ENCODE measurements around the gene TACR1. TPM values are rescaled to one million over a fixed set of nuclear protein-coding genes. Genes with fewer than 3 reads are reported as not detected.

Gene TACR1
- total and polyA plus RNA-seq, 2 of the 13 experiments (the other 11 are each of a cell fraction or from before 2014, with no cell fraction given) = not detected

DNA sequence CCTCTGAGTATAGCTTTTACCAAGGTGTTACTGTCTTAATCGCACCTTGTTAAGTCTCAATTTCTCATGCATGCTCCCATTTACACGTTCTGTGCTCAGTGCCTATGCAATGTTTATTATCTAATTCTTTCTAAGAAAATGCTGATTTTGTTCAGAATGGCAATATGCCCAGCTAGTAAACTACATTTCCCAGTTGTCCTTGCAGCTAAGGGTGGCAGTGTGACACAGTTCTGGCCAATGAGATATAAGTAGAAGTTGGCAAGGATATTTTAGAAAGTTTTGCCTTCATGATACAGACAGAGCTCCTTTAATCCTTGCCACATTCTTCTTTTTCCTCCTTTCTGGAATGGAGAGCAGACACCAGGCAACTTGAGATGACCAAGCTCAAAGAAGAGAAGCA lies 195.5 kb downstream of the TACR1 start:
- no peak for DNase-seq (ENCODE audit: low spot score)
- ChIA-PET CTCF (ENCODE audit: low intra/inter-chr PET ratio, low total read pairs) (no interaction called here), POLR2A (no interaction called here)
- H3K4me2 ChIP-seq (ENCODE audit: low read depth, low read length) = no peak overlapping the region
- peaks cover 22% of the 10 kb centered on the region for H3K4me1 ChIP-seq (ENCODE audit: insufficient read depth, low read length)
- H4K20me1 ChIP-seq (ENCODE audit: insufficient read depth, low read length) = no peaks in the 10 kb centered on the region
- no peaks in the 10 kb centered on the region for H3K79me2 ChIP-seq (ENCODE audit: insufficient read depth, low read length)
- H3K9ac ChIP-seq (ENCODE audit: insufficient read depth, low read depth, low read length) = no peak overlapping the region
- no TSS peak for BruUV-seq (replicated peaks)
- peak; percentile 30 for ATAC-seq
- no peak overlapping the region for H3K4me3 ChIP-seq (replicated peaks in 1 of 3; ENCODE audit: insufficient read depth in 1 of 3, low read depth in 2 of 3, low read length in 3 of 3)
- peaks cover 0 to under 1% of the 10 kb centered on the region in 2 experiments; a peak in 1 of 5 replicates for H3K36me3 ChIP-seq (replicated peaks in 1 of 2; ENCODE audit: control insufficient read depth in 1 of 2, insufficient read depth in 2 of 2, low read length in 2 of 2)
- no peaks in the 10 kb centered on the region for H3K27me3 ChIP-seq (ENCODE audit: control insufficient read depth in 1 of 2, insufficient read depth in 2 of 2, low read length in 2 of 2)
- WGBS (ENCODE audit: low lambda C conversion rate) = 95% methylated on average over 2 of the region's 2 CpGs
- in situ Hi-C loops (cut with HindIII; ENCODE audit: extremely low pct_ligation_motif_present, low pct_unique_long_range_greater_than_20kb) = no loop called here
- intact Hi-C loops (cut with micrococcal nuclease; ENCODE audit: unreplicated experiment) = no loop called here
- H2AFZ ChIP-seq (ENCODE audit: low read length) = no peak overlapping the region
- no peaks in the 10 kb centered on the region for H3K9me3 ChIP-seq (ENCODE audit: low read length)
- H3K27ac ChIP-seq (ENCODE audit: extremely low read length, insufficient read depth, low read length) = no peak overlapping the region
- FAIRE-seq = peak; percentile 62
- TF ChIP-seq ZNF724P (CRISPR knock-in tag; IDR thresholded peaks at IDR 0.05; ENCODE audit: borderline replicate concordance) (no peak), JDP2 (CRISPR knock-in tag; IDR thresholded peaks at IDR 0.05; ENCODE audit: borderline replicate concordance) (no peak), ARNT (IDR thresholded peaks at IDR 0.05) (no peak), AKAP8 (CRISPR knock-in tag; IDR thresholded peaks at IDR 0.05) (no peak), NFYC (CRISPR knock-in tag; IDR thresholded peaks at IDR 0.05) (peak; percentile 60), ZSCAN12 (CRISPR knock-in tag; IDR thresholded peaks at IDR 0.05) (no peak), NFYB (CRISPR knock-in tag; IDR thresholded peaks at IDR 0.05) (peak; percentile 28; the same call in 1 of the 2 replicates), ZNF30 (CRISPR knock-in tag; IDR thresholded peaks at IDR 0.05) (no peak), ZNF713 (CRISPR knock-in tag; IDR thresholded peaks at IDR 0.05) (no peak), ERF (CRISPR knock-in tag; IDR thresholded peaks at IDR 0.05) (no peak), ZNF484 (CRISPR knock-in tag; IDR thresholded peaks at IDR 0.05; ENCODE audit: borderline replicate concordance, low read depth) (no peak), ZNF644 (CRISPR knock-in tag; IDR thresholded peaks at IDR 0.05; ENCODE audit: low read depth) (no peak), ZC3H13 (CRISPR knock-in tag; IDR thresholded peaks at IDR 0.05) (no peak), THAP11 (CRISPR knock-in tag; IDR thresholded peaks at IDR 0.05) (peak; percentile 93), ZNF224 (CRISPR knock-in tag; IDR thresholded peaks at IDR 0.05) (no peak), RORA (CRISPR knock-in tag; IDR thresholded peaks at IDR 0.05) (no peak), ZNF616 (CRISPR knock-in tag; IDR thresholded peaks at IDR 0.05; ENCODE audit: low read depth) (no peak), NFIB (CRISPR knock-in tag; IDR thresholded peaks at IDR 0.05; ENCODE audit: borderline replicate concordance) (no peak), AGO1 (IDR thresholded peaks at IDR 0.05; ENCODE audit: low read depth, low read length, poor library complexity, severe bottlenecking) (no peak), POLR2G (IDR thresholded peaks at IDR 0.05; ENCODE audit: low read depth, low read length) (no peak), TOPORS (CRISPR knock-in tag; IDR thresholded peaks at IDR 0.05) (0 out of 2 replicates have a peak, but pooled peaks have one; percentile 41), ZSCAN9 (CRISPR knock-in tag; IDR thresholded peaks at IDR 0.05; ENCODE audit: borderline replicate concordance) (no peak), SRY (CRISPR knock-in tag; IDR thresholded peaks at IDR 0.05) (no peak), KLF9 (CRISPR knock-in tag; IDR thresholded peaks at IDR 0.05; ENCODE audit: low read depth) (no peak)
- TF ChIP-seq, protein P1, sequence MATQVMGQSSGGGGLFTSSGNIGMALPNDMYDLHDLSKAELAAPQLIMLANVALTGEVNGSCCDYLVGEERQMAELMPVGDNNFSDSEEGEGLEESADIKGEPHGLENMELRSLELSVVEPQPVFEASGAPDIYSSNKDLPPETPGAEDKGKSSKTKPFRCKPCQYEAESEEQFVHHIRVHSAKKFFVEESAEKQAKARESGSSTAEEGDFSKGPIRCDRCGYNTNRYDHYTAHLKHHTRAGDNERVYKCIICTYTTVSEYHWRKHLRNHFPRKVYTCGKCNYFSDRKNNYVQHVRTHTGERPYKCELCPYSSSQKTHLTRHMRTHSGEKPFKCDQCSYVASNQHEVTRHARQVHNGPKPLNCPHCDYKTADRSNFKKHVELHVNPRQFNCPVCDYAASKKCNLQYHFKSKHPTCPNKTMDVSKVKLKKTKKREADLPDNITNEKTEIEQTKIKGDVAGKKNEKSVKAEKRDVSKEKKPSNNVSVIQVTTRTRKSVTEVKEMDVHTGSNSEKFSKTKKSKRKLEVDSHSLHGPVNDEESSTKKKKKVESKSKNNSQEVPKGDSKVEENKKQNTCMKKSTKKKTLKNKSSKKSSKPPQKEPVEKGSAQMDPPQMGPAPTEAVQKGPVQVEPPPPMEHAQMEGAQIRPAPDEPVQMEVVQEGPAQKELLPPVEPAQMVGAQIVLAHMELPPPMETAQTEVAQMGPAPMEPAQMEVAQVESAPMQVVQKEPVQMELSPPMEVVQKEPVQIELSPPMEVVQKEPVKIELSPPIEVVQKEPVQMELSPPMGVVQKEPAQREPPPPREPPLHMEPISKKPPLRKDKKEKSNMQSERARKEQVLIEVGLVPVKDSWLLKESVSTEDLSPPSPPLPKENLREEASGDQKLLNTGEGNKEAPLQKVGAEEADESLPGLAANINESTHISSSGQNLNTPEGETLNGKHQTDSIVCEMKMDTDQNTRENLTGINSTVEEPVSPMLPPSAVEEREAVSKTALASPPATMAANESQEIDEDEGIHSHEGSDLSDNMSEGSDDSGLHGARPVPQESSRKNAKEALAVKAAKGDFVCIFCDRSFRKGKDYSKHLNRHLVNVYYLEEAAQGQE (IDR thresholded peaks at IDR 0.05; ENCODE audit: borderline replicate concordance in 1 of 2, low read depth in 1 of 2, low read length in 2 of 2) = no peak
- TF ChIP-seq, protein P2, sequence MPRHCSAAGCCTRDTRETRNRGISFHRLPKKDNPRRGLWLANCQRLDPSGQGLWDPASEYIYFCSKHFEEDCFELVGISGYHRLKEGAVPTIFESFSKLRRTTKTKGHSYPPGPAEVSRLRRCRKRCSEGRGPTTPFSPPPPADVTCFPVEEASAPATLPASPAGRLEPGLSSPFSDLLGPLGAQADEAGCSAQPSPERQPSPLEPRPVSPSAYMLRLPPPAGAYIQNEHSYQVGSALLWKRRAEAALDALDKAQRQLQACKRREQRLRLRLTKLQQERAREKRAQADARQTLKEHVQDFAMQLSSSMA (CRISPR knock-in tag; IDR thresholded peaks at IDR 0.05) = 0 out of 2 replicates have a peak, but pooled peaks have one; percentile 24
